ENCODE results near the gene BCR. TPM values are rescaled to one million over a fixed set of nuclear protein-coding genes. Genes with fewer than 3 reads are reported as not detected.
"Not testable (repeated sequence)": the region's sequence is repeated elsewhere in the genome, so short reads cannot be mapped to it uniquely, and the experiment has no call there.

BCR gene
- total and polyA plus RNA-seq, 2 experiments from 2014 or later: 38.8 to 42.2 TPM

DNA sequence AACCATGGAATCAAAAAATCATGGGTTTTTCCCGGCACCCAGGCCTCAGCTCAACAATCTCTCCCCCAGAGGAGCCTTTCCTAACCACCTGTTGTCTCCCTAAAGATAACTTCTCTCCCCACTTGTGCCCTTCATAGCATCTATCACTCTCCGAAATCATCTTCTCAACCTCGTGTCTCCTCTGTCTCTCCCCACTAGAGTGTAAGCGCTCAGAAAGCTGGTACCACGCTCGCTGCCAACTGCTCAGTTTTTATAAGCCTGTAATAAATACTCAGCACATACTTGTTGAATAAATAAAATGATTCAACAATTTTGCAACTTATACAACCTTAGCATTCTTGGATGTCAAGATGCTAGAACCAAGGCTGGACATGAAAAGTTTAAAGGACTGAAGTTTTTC is 185.2 kb downstream of the BCR start:
- no peak overlapping the region for H3K4me3 ChIP-seq
- H3K27ac ChIP-seq: no peak overlapping the region
- TF ChIP-seq EZH2 (IDR thresholded peaks at IDR 0.05; ENCODE audit: borderline replicate concordance): no peak
- TF ChIP-seq EZH2phosphoT487 (IDR thresholded peaks at IDR 0.05; ENCODE audit: low read depth, severe bottlenecking, unreplicated experiment): no peak
- TF ChIP-seq, protein P1, sequence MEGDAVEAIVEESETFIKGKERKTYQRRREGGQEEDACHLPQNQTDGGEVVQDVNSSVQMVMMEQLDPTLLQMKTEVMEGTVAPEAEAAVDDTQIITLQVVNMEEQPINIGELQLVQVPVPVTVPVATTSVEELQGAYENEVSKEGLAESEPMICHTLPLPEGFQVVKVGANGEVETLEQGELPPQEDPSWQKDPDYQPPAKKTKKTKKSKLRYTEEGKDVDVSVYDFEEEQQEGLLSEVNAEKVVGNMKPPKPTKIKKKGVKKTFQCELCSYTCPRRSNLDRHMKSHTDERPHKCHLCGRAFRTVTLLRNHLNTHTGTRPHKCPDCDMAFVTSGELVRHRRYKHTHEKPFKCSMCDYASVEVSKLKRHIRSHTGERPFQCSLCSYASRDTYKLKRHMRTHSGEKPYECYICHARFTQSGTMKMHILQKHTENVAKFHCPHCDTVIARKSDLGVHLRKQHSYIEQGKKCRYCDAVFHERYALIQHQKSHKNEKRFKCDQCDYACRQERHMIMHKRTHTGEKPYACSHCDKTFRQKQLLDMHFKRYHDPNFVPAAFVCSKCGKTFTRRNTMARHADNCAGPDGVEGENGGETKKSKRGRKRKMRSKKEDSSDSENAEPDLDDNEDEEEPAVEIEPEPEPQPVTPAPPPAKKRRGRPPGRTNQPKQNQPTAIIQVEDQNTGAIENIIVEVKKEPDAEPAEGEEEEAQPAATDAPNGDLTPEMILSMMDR (IDR thresholded peaks at IDR 0.05; ENCODE audit: poor library complexity): no peak
- no peaks in the 10 kb centered on the region for H3K36me3 ChIP-seq (replicated peaks; ENCODE audit: insufficient read depth, low read depth)
- no peaks in the 10 kb centered on the region for H3K9me2 ChIP-seq (replicated peaks; ENCODE audit: insufficient read depth)
- no peaks in the 10 kb centered on the region for H3K9me3 ChIP-seq (ENCODE audit: low read depth)
- 86% methylated on average over 6 of the region's 6 CpGs for WGBS (ENCODE audit: low lambda C conversion rate, missing lambda C conversion rate)
- no peak overlapping the region for H3K4me2 ChIP-seq
- no peaks in the 10 kb centered on the region for H3K79me2 ChIP-seq
- no peak for DNase-seq (ENCODE audit: low spot score)
- peaks cover 4% of the 10 kb centered on the region for H3K27me3 ChIP-seq
- no peaks in the 10 kb centered on the region for H3K4me1 ChIP-seq (ENCODE audit: insufficient read depth)
- H4K20me1 ChIP-seq (ENCODE audit: insufficient read depth, poor library complexity, severe bottlenecking): no peaks in the 10 kb centered on the region
- no peak overlapping the region for H2AFZ ChIP-seq

DNA sequence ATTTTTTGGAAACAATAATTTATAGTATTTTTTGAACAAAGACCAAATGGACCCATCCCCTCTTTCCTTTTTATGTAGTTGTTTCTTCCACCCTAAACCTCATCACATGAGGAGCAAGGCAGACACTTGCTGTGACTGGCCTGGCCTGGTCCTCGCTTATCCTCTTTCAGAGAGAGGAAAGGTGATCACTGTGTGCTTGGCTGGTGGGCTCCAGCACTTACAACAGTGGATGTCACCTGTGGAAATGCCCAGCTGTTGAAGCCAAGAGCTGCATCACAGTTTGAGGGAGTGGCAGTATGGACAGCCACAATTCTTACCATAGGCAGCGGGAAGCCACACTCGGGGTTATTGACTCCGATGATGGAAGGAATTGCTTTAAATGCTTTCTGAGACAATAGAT is 185.7 kb downstream of the BCR start:
- no peak for TF ChIP-seq EZH2 (IDR thresholded peaks at IDR 0.05; ENCODE audit: borderline replicate concordance)
- TF ChIP-seq EZH2phosphoT487 (IDR thresholded peaks at IDR 0.05; ENCODE audit: low read depth, severe bottlenecking, unreplicated experiment): no peak
- H3K79me2 ChIP-seq: no peaks in the 10 kb centered on the region
- H3K27ac ChIP-seq: no peak overlapping the region
- H3K9me2 ChIP-seq (replicated peaks; ENCODE audit: insufficient read depth): no peaks in the 10 kb centered on the region
- WGBS (ENCODE audit: low lambda C conversion rate, missing lambda C conversion rate): 53% methylated on average over 4 of the region's 4 CpGs
- H3K27me3 ChIP-seq: peaks cover 4% of the 10 kb centered on the region
- no peak for DNase-seq (ENCODE audit: low spot score)
- H3K36me3 ChIP-seq (replicated peaks; ENCODE audit: insufficient read depth, low read depth): no peaks in the 10 kb centered on the region
- H3K9me3 ChIP-seq (ENCODE audit: low read depth): no peaks in the 10 kb centered on the region
- no peak overlapping the region for H3K4me2 ChIP-seq
- no peak overlapping the region for H2AFZ ChIP-seq
- no peak overlapping the region for H3K4me3 ChIP-seq
- H3K4me1 ChIP-seq (ENCODE audit: insufficient read depth): no peaks in the 10 kb centered on the region
- H4K20me1 ChIP-seq (ENCODE audit: insufficient read depth, poor library complexity, severe bottlenecking): no peaks in the 10 kb centered on the region

GRCh38 chr22:23367196-23367595 is 186.9 kb downstream of the BCR start:
- not testable (repeated sequence) for H3K27ac ChIP-seq; H2AFZ ChIP-seq; H3K4me1 ChIP-seq (ENCODE audit: insufficient read depth); DNase-seq (ENCODE audit: low spot score); H4K20me1 ChIP-seq (ENCODE audit: insufficient read depth, poor library complexity, severe bottlenecking); H3K9me3 ChIP-seq (ENCODE audit: low read depth); H3K4me2 ChIP-seq; H3K4me3 ChIP-seq; H3K36me3 ChIP-seq (replicated peaks; ENCODE audit: insufficient read depth, low read depth); H3K9me2 ChIP-seq (replicated peaks; ENCODE audit: insufficient read depth); H3K27me3 ChIP-seq; H3K79me2 ChIP-seq
- 13% methylated on average over 3 of the region's 3 CpGs for WGBS (ENCODE audit: low lambda C conversion rate, missing lambda C conversion rate)

Small RNA genes within 50 kb of the gene (small RNA-seq; reads per million reads assigned to genes)
- gene BCRP8 (not detected), gene RF00017 (not detected), gene RF00066 (not detected), gene RN7SL263P (not detected)

Other genes starting within 250 kb of the BCR start
- 4.1 and 4.5 TPM in 2 replicates for gene GNAZ, start 110.0 kb upstream of the BCR start, total RNA-seq
- 3.4 and 5.1 TPM in 2 replicates for gene GNAZ, start 110.0 kb upstream of the BCR start, polyA plus RNA-seq
- gene RSPH14, start 38.5 kb upstream of the BCR start, total RNA-seq: not detected in 2 replicates
- 1.0 and 1.4 TPM in 2 replicates for gene RSPH14, start 38.5 kb upstream of the BCR start, polyA plus RNA-seq
- 1.8 and 2.7 TPM in 2 replicates for gene RAB36, start 35.0 kb upstream of the BCR start, total RNA-seq
- 4.8 and 5.3 TPM in 2 replicates for gene RAB36, start 35.0 kb upstream of the BCR start, polyA plus RNA-seq

Measured in hepatocyte (in vitro differentiated cells).